MCF 10A (cell line): ENCODE data around the gene MAD1L1. TPM values are rescaled to one million over a fixed set of nuclear protein-coding genes. Genes with fewer than 3 reads are reported as not detected.

Experiments used
- BruUV-seq: library from RNA; stranded (reverse); fragments of 400-500 nt; replicated peaks from 2 replicates; lab custom pipeline; 2021; lab: Mats Ljungman, UMichigan
- CTCF ChIA-PET: fragments of 300-600 bp; sonication (Branson Sonifier 250); formaldehyde crosslinking; extraction: SDS; loops from one replicate; lab custom pipeline; 2021; ENCODE audit warnings: antibody characterized with exemption, inconsistent platforms; lab: Yijun Ruan, JAX
- POLR2A ChIA-PET: fragments of 300-600, 350-650 bp; sonication (Branson Sonifier 250); formaldehyde crosslinking; extraction: SDS; loops from one replicate; lab custom pipeline; 2020; ENCODE audit warnings: antibody characterized with exemption, inconsistent platforms; lab: Yijun Ruan, JAX
- DNase-seq: peaks from one replicate; pipeline ENCODE4 v3.0.0-alpha.2; 2018; ENCODE audit not compliant: unreplicated experiment
- H3K27ac Mint-ChIP-seq: one replicate; pipeline ENCODE4 v1.8.0; 2022; ENCODE audit warnings: mild to moderate bottlenecking, low read depth, mixed read lengths; ENCODE audit not compliant: unreplicated experiment
- H3K27me3 Mint-ChIP-seq: one replicate; pipeline ENCODE4 v1.8.0; 2022; ENCODE audit warnings: mixed read lengths; ENCODE audit not compliant: insufficient read depth, unreplicated experiment
- H3K36me3 Mint-ChIP-seq: one replicate; pipeline ENCODE4 v1.8.0; 2022; ENCODE audit warnings: mild to moderate bottlenecking, moderate library complexity, mixed read lengths; ENCODE audit not compliant: insufficient read depth, unreplicated experiment
- H3K4me1 Mint-ChIP-seq: one replicate; pipeline ENCODE4 v1.8.0; 2022; ENCODE audit warnings: mixed read lengths; ENCODE audit not compliant: insufficient read depth, unreplicated experiment
- H3K4me3 Mint-ChIP-seq: one replicate; pipeline ENCODE4 v1.8.0; 2022; ENCODE audit warnings: mild to moderate bottlenecking, moderate library complexity, mixed read lengths; ENCODE audit not compliant: unreplicated experiment
- H3K9me3 Mint-ChIP-seq: one replicate; pipeline ENCODE4 v1.8.0; 2022; ENCODE audit warnings: mixed read lengths; ENCODE audit not compliant: unreplicated experiment
- CTCF ChIP-seq: fragments of 200-600 bp; IDR thresholded peaks from one replicate; pipeline ENCODE4 v1.8.0; 2022; ENCODE audit warnings: antibody characterized with exemption, mild to moderate bottlenecking; ENCODE audit not compliant: unreplicated experiment
- intact Hi-C: fragments of 100-400 bp; cut with micrococcal nuclease; formaldehyde crosslinking; loops from 2 replicates; pipeline ENCODE4 v1.14.1; 2022
- total RNA-seq: library from RNA; stranded (reverse); gene quantifications from 2 replicates; pipeline ENCODE4 v1.2.3, GENCODE V29; 2022

MAD1L1 gene
- total RNA-seq, 1 experiment from 2014 or later = 25.2 TPM

DNA sequence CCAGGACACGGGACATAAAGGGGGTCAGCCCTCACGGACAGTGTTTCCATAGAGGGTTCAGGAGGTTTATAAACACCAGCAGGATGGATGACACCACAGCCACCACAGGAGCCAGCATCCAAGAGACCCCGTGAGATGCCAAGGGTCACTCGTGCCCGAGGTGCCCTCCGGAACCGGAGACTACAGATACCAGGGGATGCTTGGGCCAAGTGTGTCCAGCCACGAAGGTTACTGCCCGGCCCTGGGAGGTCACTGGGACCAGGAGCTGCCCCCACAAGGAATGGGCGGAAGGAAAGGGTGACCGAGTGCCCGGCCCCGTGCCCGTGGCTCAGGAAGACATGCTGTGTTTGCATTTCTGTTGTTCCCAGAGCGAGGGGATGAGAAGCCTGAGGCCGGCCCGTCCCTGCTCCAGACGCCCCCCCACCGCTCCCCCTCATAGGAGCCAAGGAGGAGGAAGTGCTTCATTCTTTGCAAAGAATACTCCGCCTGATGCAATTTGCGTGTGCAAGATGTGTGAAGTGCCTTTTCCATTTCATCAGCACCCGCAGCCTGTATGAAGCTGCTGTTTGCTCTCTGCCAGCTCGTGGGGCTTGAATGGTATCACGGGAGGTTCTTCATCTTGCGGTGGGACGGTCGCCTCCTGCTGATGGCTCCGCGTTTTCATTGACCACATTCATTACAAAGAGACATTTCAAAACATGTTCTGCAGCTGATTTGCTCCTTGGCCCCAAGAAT, 386.2 kb downstream of the MAD1L1 start:
- no peak for DNase-seq
- Mint-ChIP-seq H3K36me3 (no peaks in the 10 kb centered on the region), H3K9me3 (no peaks in the 10 kb centered on the region), H3K27ac (no peak overlapping the region), H3K27me3 (no peaks in the 10 kb centered on the region), H3K4me1 (no peaks in the 10 kb centered on the region), H3K4me3 (no peak overlapping the region)
- BruUV-seq = no TSS peak
- TF ChIP-seq CTCF = no peak
- POLR2A ChIA-PET = no interaction called here
- intact Hi-C loops = no loop called here
- CTCF ChIA-PET = no interaction called here

DNA sequence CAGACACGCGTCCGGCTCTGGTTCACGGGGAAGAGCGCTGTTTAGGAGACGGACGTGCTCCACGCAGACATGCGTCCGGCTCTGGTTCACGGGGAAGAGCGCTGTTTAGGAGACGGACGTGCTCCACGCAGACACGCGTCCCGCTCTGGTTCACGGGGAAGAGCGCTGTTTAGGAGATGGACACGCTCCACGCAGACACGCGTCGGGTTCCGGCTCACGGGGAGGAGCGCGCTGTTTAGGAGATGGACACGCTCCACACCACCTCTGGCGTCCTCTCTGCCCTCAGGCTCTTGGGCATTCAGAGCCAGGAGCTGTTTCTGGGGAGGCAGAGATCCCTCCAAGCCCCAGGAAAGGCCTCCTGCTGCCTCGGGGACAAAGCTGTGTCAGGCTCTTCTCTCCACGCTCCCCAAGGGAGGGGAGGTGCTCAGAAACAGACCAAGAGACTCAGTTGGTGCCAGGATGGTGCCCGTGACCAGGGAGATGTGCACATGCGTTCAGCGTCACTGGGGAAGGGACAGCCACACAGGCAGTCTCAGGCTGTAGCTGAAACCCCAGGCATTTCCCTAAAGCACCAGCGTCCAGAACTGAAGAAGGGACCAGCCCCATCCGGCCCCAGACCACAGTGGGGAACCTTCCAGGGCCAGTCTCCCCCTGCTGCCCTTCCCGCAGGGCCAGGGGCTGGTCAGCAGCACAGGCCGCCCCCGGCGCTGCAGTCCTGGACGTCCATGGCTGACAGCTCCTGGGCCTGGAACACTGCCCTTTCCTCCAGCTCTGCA, 387.0 kb downstream of the MAD1L1 start:
- Mint-ChIP-seq H3K9me3 (no peaks in the 10 kb centered on the region), H3K36me3 (no peaks in the 10 kb centered on the region), H3K4me3 (no peak overlapping the region), H3K27me3 (no peaks in the 10 kb centered on the region), H3K27ac (no peak overlapping the region), H3K4me1 (no peaks in the 10 kb centered on the region)
- no TSS peak for BruUV-seq
- no peak for DNase-seq
- ChIA-PET POLR2A (no interaction called here), CTCF (interaction anchor here (0.7 kb wide), 1 partner anchor 74 kb away, joined by 4 read pairs; no protein-coding TSS in a partner anchor)
- TF ChIP-seq CTCF = no peak
- intact Hi-C loops = no loop called here

DNA sequence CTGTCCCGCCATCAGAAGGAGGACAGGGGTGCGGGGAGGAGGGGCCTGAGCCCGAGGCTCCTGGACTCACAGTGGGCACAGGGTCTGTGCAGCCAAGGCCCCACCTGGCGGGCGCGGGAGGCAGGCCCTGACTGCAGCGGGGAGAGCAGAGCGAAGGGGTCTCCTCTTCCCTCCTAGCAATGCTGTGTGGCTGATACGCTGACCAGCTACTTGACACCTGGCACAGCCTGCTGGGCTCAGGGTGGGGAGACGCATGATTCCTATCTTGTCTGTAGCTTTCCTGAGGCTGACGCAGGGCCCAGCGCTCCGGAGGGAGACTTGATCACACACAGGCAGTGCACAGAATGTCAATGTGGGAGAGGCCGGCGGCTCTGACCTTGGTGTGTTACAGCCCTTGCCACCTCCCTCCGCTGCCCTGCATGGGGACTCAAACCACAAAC, 387.8 kb downstream of the MAD1L1 start:
- intact Hi-C loops = no loop called here
- no peak overlapping the region for H3K27ac Mint-ChIP-seq
- no peak for DNase-seq
- no TSS peak for BruUV-seq
- no peaks in the 10 kb centered on the region for H3K9me3 Mint-ChIP-seq
- no peaks in the 10 kb centered on the region for H3K4me1 Mint-ChIP-seq
- ChIA-PET POLR2A (no interaction called here), CTCF (interaction anchor here (0.7 kb wide), 1 partner anchor 75 kb away, joined by 4 read pairs; no protein-coding TSS in a partner anchor)
- H3K36me3 Mint-ChIP-seq = peaks cover 5% of the 10 kb centered on the region
- H3K27me3 Mint-ChIP-seq = no peaks in the 10 kb centered on the region
- no peak for TF ChIP-seq CTCF
- H3K4me3 Mint-ChIP-seq = no peak overlapping the region

DNA sequence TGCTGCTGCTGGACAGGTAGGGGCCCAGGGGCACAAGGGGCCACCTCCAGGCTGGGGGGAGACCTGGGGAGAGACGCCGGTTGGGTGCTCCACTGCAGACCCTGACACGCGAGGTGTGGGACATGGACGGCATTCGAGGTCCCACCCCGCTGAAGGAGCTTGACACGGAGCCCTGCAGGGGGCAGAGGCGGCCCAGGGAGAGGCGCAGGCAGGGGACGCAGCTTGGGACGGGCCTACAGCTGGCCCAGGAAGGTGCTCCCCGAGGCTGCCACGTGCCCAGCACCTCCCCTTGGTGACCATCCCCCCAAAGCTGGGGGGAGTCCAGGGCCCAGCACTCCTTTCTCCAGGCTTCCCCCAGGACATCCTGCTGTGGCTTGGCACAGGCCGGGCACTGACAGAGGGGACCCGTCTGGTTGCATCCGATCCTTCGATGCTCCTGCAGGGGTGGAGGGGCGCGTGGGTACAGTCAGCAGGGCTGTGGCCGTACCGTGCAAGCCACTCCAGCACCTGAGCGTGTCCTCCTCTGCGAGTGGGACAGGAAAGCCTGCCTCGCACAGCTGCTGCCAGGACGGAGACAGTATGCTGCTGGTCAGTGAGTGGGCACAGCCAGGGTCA, 388.3 kb downstream of the MAD1L1 start:
- DNase-seq = no peak
- POLR2A ChIA-PET = interaction anchor here (0.8 kb wide), 1 partner anchor 118 kb away, joined by 3 read pairs; no protein-coding TSS in a partner anchor
- CTCF ChIA-PET = no interaction called here
- BruUV-seq = no TSS peak
- Mint-ChIP-seq H3K4me3 (no peak overlapping the region), H3K27ac (no peak overlapping the region), H3K36me3 (peaks cover 6% of the 10 kb centered on the region), H3K9me3 (no peaks in the 10 kb centered on the region), H3K4me1 (no peaks in the 10 kb centered on the region), H3K27me3 (no peaks in the 10 kb centered on the region)
- TF ChIP-seq CTCF = no peak
- intact Hi-C loops = no loop called here
